Activated T-cell treated with anti-CD3 and anti-CD28 coated beads, Interleukin-2, amount 50 U/mL, for 24 hours (primary cell): ENCODE measurements around the gene NFATC1.
"Not testable (repeated sequence)": the region's sequence is repeated elsewhere in the genome, so short reads cannot be mapped to it uniquely, and the experiment has no call there.

Experiments
- DNase-seq: peaks from one replicate; pipeline ENCODE4 v3.0.0-alpha.2; 2020
- H3K27ac Mint-ChIP-seq: 2 replicates; pipeline ENCODE4 v1.8.0; 2020; ENCODE audit warnings: mild to moderate bottlenecking, mixed read lengths
- H3K27me3 Mint-ChIP-seq: 2 replicates; pipeline ENCODE4 v1.8.0; 2020; ENCODE audit warnings: mixed read lengths
- H3K36me3 Mint-ChIP-seq: 2 replicates; pipeline ENCODE4 v1.8.0; 2020; ENCODE audit warnings: low read depth, mixed read lengths
- H3K4me1 Mint-ChIP-seq: 2 replicates; pipeline ENCODE4 v1.8.0; 2020; ENCODE audit warnings: low read depth, mixed read lengths
- H3K4me3 Mint-ChIP-seq: 2 replicates; pipeline ENCODE4 v1.8.0; 2020; ENCODE audit warnings: mild to moderate bottlenecking, moderate library complexity, mixed read lengths
- H3K9me3 Mint-ChIP-seq: 2 replicates; pipeline ENCODE4 v1.8.0; 2020; ENCODE audit warnings: mixed read lengths

NFATC1 gene

GRCh38 chr18:79368681-79369080 lies 27.0 kb upstream of the NFATC1 start:
- Mint-ChIP-seq H3K9me3 (no peaks in the 10 kb centered on the region), H3K27ac (no peak overlapping the region), H3K36me3 (peaks cover 44% of the 10 kb centered on the region), H3K4me1 (peaks cover 32% of the 10 kb centered on the region), H3K4me3 (no peak overlapping the region), H3K27me3 (no peaks in the 10 kb centered on the region)
- no peak for DNase-seq

GRCh38 chr18:79371561-79372121 lies 24.1 kb upstream of the NFATC1 start:
- Mint-ChIP-seq H3K27me3 (no peaks in the 10 kb centered on the region), H3K36me3 (peaks cover 40% of the 10 kb centered on the region), H3K4me3 (no peak overlapping the region), H3K27ac (peak overlapping the region; percentile 76), H3K4me1 (peaks cover 32% of the 10 kb centered on the region), H3K9me3 (no peaks in the 10 kb centered on the region)
- DNase-seq = no peak

GRCh38 chr18:79372461-79372860 lies 23.3 kb upstream of the NFATC1 start:
- Mint-ChIP-seq H3K9me3 (no peaks in the 10 kb centered on the region), H3K36me3 (peaks cover 46% of the 10 kb centered on the region), H3K4me3 (no peak overlapping the region), H3K27me3 (no peaks in the 10 kb centered on the region), H3K27ac (no peak overlapping the region), H3K4me1 (peaks cover 32% of the 10 kb centered on the region)
- DNase-seq = no peak

GRCh38 chr18:79372991-79373390 lies 22.7 kb upstream of the NFATC1 start:
- peaks cover 52% of the 10 kb centered on the region for H3K36me3 Mint-ChIP-seq
- no peak for DNase-seq
- no peak overlapping the region for H3K4me3 Mint-ChIP-seq
- H3K9me3 Mint-ChIP-seq = no peaks in the 10 kb centered on the region
- H3K4me1 Mint-ChIP-seq = peaks cover 27% of the 10 kb centered on the region
- no peaks in the 10 kb centered on the region for H3K27me3 Mint-ChIP-seq
- no peak overlapping the region for H3K27ac Mint-ChIP-seq

GRCh38 chr18:79373736-79374135 lies 22.0 kb upstream of the NFATC1 start:
- Mint-ChIP-seq H3K4me1 (peaks cover 23% of the 10 kb centered on the region), H3K27me3 (no peaks in the 10 kb centered on the region), H3K4me3 (no peak overlapping the region), H3K9me3 (no peaks in the 10 kb centered on the region), H3K36me3 (peaks cover 59% of the 10 kb centered on the region), H3K27ac (no peak overlapping the region)
- DNase-seq = no peak

GRCh38 chr18:79374408-79375171 lies 21.1 kb upstream of the NFATC1 start:
- no peaks in the 10 kb centered on the region for H3K27me3 Mint-ChIP-seq
- peaks cover 29% of the 10 kb centered on the region for H3K4me1 Mint-ChIP-seq
- peaks cover 60% of the 10 kb centered on the region for H3K36me3 Mint-ChIP-seq
- H3K9me3 Mint-ChIP-seq = no peaks in the 10 kb centered on the region
- H3K4me3 Mint-ChIP-seq = no peak overlapping the region
- peak overlapping the region; percentile 28 for H3K27ac Mint-ChIP-seq
- DNase-seq = no peak

GRCh38 chr18:79375441-79376154 lies 20.1 kb upstream of the NFATC1 start:
- peaks cover 24% of the 10 kb centered on the region for H3K4me1 Mint-ChIP-seq
- peak overlapping the region; percentile 28 for H3K27ac Mint-ChIP-seq
- H3K9me3 Mint-ChIP-seq = no peaks in the 10 kb centered on the region
- no peak overlapping the region for H3K4me3 Mint-ChIP-seq
- H3K36me3 Mint-ChIP-seq = peaks cover 53% of the 10 kb centered on the region
- H3K27me3 Mint-ChIP-seq = no peaks in the 10 kb centered on the region
- no peak for DNase-seq

- Mint-ChIP-seq H3K4me1 (peaks cover 15% of the 10 kb centered on the region), H3K36me3 (peaks cover 52% of the 10 kb centered on the region)
- not testable (repeated sequence) for DNase-seq, H3K9me3 Mint-ChIP-seq, H3K27me3 Mint-ChIP-seq, H3K27ac Mint-ChIP-seq, H3K4me3 Mint-ChIP-seq
These were observed 19.1 kb upstream of the NFATC1 start for GRCh38 chr18:79376661-79377060.

- no peak overlapping the region for H3K4me3 Mint-ChIP-seq
- H3K27me3 Mint-ChIP-seq = no peaks in the 10 kb centered on the region
- peaks cover 50% of the 10 kb centered on the region for H3K36me3 Mint-ChIP-seq
- H3K4me1 Mint-ChIP-seq = peaks cover 12% of the 10 kb centered on the region
- no peaks in the 10 kb centered on the region for H3K9me3 Mint-ChIP-seq
- no peak overlapping the region for H3K27ac Mint-ChIP-seq
- no peak for DNase-seq
These were observed 18.4 kb upstream of the NFATC1 start for GRCh38 chr18:79377187-79377891.

- DNase-seq = peak; percentile 90
- H3K27me3 Mint-ChIP-seq = no peaks in the 10 kb centered on the region
- no peaks in the 10 kb centered on the region for H3K9me3 Mint-ChIP-seq
- peak overlapping the region; percentile 44 for H3K27ac Mint-ChIP-seq
- peaks cover 41% of the 10 kb centered on the region for H3K36me3 Mint-ChIP-seq
- H3K4me3 Mint-ChIP-seq = no peak overlapping the region
- H3K4me1 Mint-ChIP-seq = peaks cover 12% of the 10 kb centered on the region
These were observed 17.0 kb upstream of the NFATC1 start for GRCh38 chr18:79378536-79379250.

GRCh38 chr18:79379251-79379905 lies 16.4 kb upstream of the NFATC1 start:
- Mint-ChIP-seq H3K27ac (peak overlapping the region; percentile 44), H3K9me3 (no peaks in the 10 kb centered on the region), H3K27me3 (no peaks in the 10 kb centered on the region), H3K4me3 (no peak overlapping the region), H3K36me3 (peaks cover 41% of the 10 kb centered on the region), H3K4me1 (peaks cover 12% of the 10 kb centered on the region)
- no peak for DNase-seq

- no peak for DNase-seq
- Mint-ChIP-seq H3K4me1 (peaks cover 12% of the 10 kb centered on the region), H3K9me3 (no peaks in the 10 kb centered on the region), H3K27me3 (no peaks in the 10 kb centered on the region), H3K27ac (no peak overlapping the region), H3K4me3 (no peak overlapping the region), H3K36me3 (peaks cover 34% of the 10 kb centered on the region)
These were observed 15.6 kb upstream of the NFATC1 start for GRCh38 chr18:79379931-79380815.
